NCI-H146 treated with DMSO at 0.1 percent for 48 hours (cell line): ENCODE data around the gene ZNF682.
"Not testable (repeated sequence)": the region's sequence is repeated elsewhere in the genome, so short reads cannot be mapped to it uniquely, and the experiment has no call there.

Experiments
- DNase-seq: peaks from one replicate; lab custom pipeline; 2025; ENCODE audit not compliant: unreplicated experiment; lab: John Stamatoyannopoulos, UW

Gene ZNF682

GRCh38 chr19:20005741-20006140 lies 33.6 kb downstream of the ZNF682 start:
- DNase-seq = no peak

- no peak for DNase-seq
Measured at GRCh38 chr19:19997656-19998268, 41.5 kb downstream of the ZNF682 start.

GRCh38 chr19:19966862-19967261 lies 72.4 kb downstream of the ZNF682 start:
- no peak for DNase-seq

GRCh38 chr19:19966126-19966525 lies 73.2 kb downstream of the ZNF682 start:
- DNase-seq = not testable (repeated sequence)

- no peak for DNase-seq
Measured at GRCh38 chr19:19964416-19964815, 74.9 kb downstream of the ZNF682 start.

GRCh38 chr19:19959151-19959799 lies 80.0 kb downstream of the ZNF682 start:
- peak; percentile 55 for DNase-seq

- DNase-seq = not testable (repeated sequence)
Measured at GRCh38 chr19:19957766-19958165, 81.5 kb downstream of the ZNF682 start.

GRCh38 chr19:19956434-19957075 lies 82.8 kb downstream of the ZNF682 start:
- no peak for DNase-seq

- no peak for DNase-seq
Measured at GRCh38 chr19:19955208-19955607, 84.1 kb downstream of the ZNF682 start.
